Astrocyte (in vitro differentiated cells and primary cell): ENCODE data around the gene PDE7B.

Experiments used
- CTCF ChIP-seq: IDR thresholded peaks from 2 replicates; pipeline ENCODE4 v1.5.1; 2011; ENCODE audit warnings: low read depth, mild to moderate bottlenecking, inconsistent platforms, low read length, moderate library complexity; ENCODE audit not compliant: insufficient read depth
- EZH2 ChIP-seq: IDR thresholded peaks from 2 replicates; pipeline ENCODE4 v1.6.1; 2012; ENCODE audit warnings: mild to moderate bottlenecking, low read length, inconsistent platforms; ENCODE audit not compliant: insufficient read depth

- TF ChIP-seq CTCF: no peak
- TF ChIP-seq EZH2: no peak
These were observed 184.0 kb downstream of the PDE7B start for GRCh38 chr6:136035378-136036070.
